Psoas muscle (tissue), 8 donors: ENCODE measurements around the gene EVC. TPM values are rescaled to one million over a fixed set of nuclear protein-coding genes. Genes with fewer than 3 reads are reported as not detected.

Experiments
- ATAC-seq, 4 donors: fragments of 200-7000 bp; cut with Tn5 transposase; one replicate each; pipeline ENCODE4 v1.9.1; 2020; ENCODE audit warnings: moderate library complexity in 3 of 4, mild to moderate bottlenecking in 2 of 4
- DNase-seq, 2 donors: peaks; one replicate each; pipeline ENCODE4 v3.0.0-alpha.2; 2020
- H3K27ac ChIP-seq: fragments of 200-600 bp; one replicate; pipeline ENCODE4 v1.8.0; 2022
- H3K27me3 ChIP-seq, 3 donors: fragments of 200-600 bp in 1 of 3; one replicate each; pipeline versions ENCODE4 v1.6.1 to v1.8.0; 2013 to 2022; ENCODE audit warnings: low read length in 2 of 3, mild to moderate bottlenecking in 2 of 3, moderate library complexity in 1 of 3; ENCODE audit not compliant: insufficient read depth in 3 of 3
- H3K36me3 ChIP-seq, 2 donors: fragments of 200-600 bp in 1 of 2; one replicate each; pipeline versions ENCODE4 v1.6.1 to v1.8.0; 2013 to 2022; ENCODE audit warnings: low read depth in 1 of 2, mild to moderate bottlenecking in 1 of 2, moderate library complexity in 1 of 2; ENCODE audit not compliant: insufficient read depth in 1 of 2
- H3K4me1 ChIP-seq: fragments of 200-600 bp; one replicate; pipeline ENCODE4 v1.8.0; 2022
- H3K4me3 ChIP-seq: fragments of 200-600 bp; one replicate; pipeline ENCODE4 v1.8.0; 2022; ENCODE audit warnings: mild to moderate bottlenecking
- H3K9me3 ChIP-seq: fragments of 200-600 bp; one replicate; pipeline ENCODE4 v1.8.0; 2022
- CTCF ChIP-seq: fragments of 200-600 bp; IDR thresholded peaks from one replicate; pipeline ENCODE4 v1.8.0; 2022; ENCODE audit warnings: antibody characterized with exemption
- WGBS, 3 donors: extraction: QIAGEN DNeasy Blood & Tissue Kit; methylation state at CpG; one replicate each; pipeline versions ENCODE4 v1.1.6 to v1.1.7; 2013; 5-methylcytosine and 5-hydroxymethylcytosine counted together
- intact Hi-C, 2 donors: fragments of 100-400 bp; cut with DNase I; formaldehyde crosslinking; loops; one replicate each; pipeline versions ENCODE4 v1.11.0 to v1.14.2; 2022
- polyA plus RNA-seq, 3 donors: library from polyadenylated mRNA; stranded (reverse); fragments of 200-250 nt; gene quantifications; one replicate each; pipeline ENCODE4 v1.2.3, GENCODE V29; 2013
- total RNA-seq, 4 donors: library from RNA; stranded (reverse); fragmentation: NEBNext Ultra II Directional in 2 of 4; extraction: Animal tissue kit (Norgen Biotek cat#: 25700) in 2 of 4; gene quantifications; one replicate each; pipeline versions ENCODE4 v1.2.1 to v1.2.4, GENCODE V29; 2021 to 2023
- donor health status: healthy with polysubstance abuse.
- donor health status: DM: no; HTN: no; CAD: no; lungs with moderate emphysema.
- donor health status: Bipolar disorder and iron deficiency.
- donor health status: healthy.
- donor health status: DM: yes; HTN: yes; CAD: no.
- donor health status: DM: no; HTN: no; CAD: no.
- donor health status: DM: no; HTN: no; CAD: no.
- donor health status: DM: yes; HTN: yes; CAD: no.

EVC gene
- total and polyA plus RNA-seq, 7 donors, result 0.56 to 3.8 (median 1.5) TPM

GRCh38 chr4:5804656-5805055 is 93.7 kb downstream of the EVC start:
- 91 to 94% (median 92%) methylated on average over 14 of the region's 14 CpGs for WGBS, 3 donors
- intact Hi-C loops, result no loop called here
- ATAC-seq (no peak), DNase-seq (no peak)
- no peaks in the 10 kb centered on the region for H3K27me3 ChIP-seq
- H3K27ac ChIP-seq, result no peak overlapping the region
- no peaks in the 10 kb centered on the region for H3K9me3 ChIP-seq
- no peak for TF ChIP-seq CTCF
- no peaks in the 10 kb centered on the region for H3K4me1 ChIP-seq
- H3K36me3 ChIP-seq, result peaks cover 0 to 4% of the 10 kb centered on the region in 2 donors
- H3K4me3 ChIP-seq, result no peak overlapping the region

- no peak for DNase-seq
- 86 to 88% (median 87%) methylated on average over 11 of the region's 11 CpGs for WGBS, 3 donors
Measured at GRCh38 chr4:5805270-5805669, 94.3 kb downstream of the EVC start.

GRCh38 chr4:5808081-5808741 is 97.2 kb downstream of the EVC start:
- intact Hi-C loops, result no loop called here
- peaks cover 6% of the 10 kb centered on the region for H3K9me3 ChIP-seq
- peaks cover 0 to 8% of the 10 kb centered on the region in 2 donors for H3K36me3 ChIP-seq
- no peak for ATAC-seq
- 72 to 78% (median 73%) methylated on average over 10 of the region's 10 CpGs for WGBS, 3 donors
- no peak for TF ChIP-seq CTCF
- H3K4me3 ChIP-seq, result no peak overlapping the region
- no peaks in the 10 kb centered on the region for H3K27me3 ChIP-seq
- DNase-seq, result no peak
- no peak overlapping the region for H3K27ac ChIP-seq
- H3K4me1 ChIP-seq, result no peaks in the 10 kb centered on the region

More at GRCh38 chr4:5805270-5805669, 94.3 kb downstream of the EVC start:
- ATAC-seq, result no peak
- Histone ChIP-seq H3K27ac (no peak overlapping the region), H3K27me3 (no peaks in the 10 kb centered on the region), H3K9me3 (peaks cover 6% of the 10 kb centered on the region), H3K4me3 (no peak overlapping the region), H3K4me1 (no peaks in the 10 kb centered on the region), H3K36me3 (peaks cover 0 to 8% of the 10 kb centered on the region in 2 donors)
- TF ChIP-seq CTCF, result no peak
- intact Hi-C loops, result no loop called here

GRCh38 chr4:5809216-5809776 is 98.3 kb downstream of the EVC start:
- intact Hi-C loops, result no loop called here
- no peak overlapping the region for H3K4me3 ChIP-seq
- peaks cover 6% of the 10 kb centered on the region for H3K9me3 ChIP-seq
- H3K36me3 ChIP-seq, result peaks cover 0 to 8% of the 10 kb centered on the region in 2 donors
- ATAC-seq (no peak), DNase-seq (no peak)
- H3K4me1 ChIP-seq, result no peaks in the 10 kb centered on the region
- H3K27me3 ChIP-seq, result no peaks in the 10 kb centered on the region
- TF ChIP-seq CTCF, result no peak
- no peak overlapping the region for H3K27ac ChIP-seq
- WGBS, 3 donors, result 86 to 92% (median 89%) methylated on average over 12 of the region's 12 CpGs
